ENCODE results near the gene PTPRU. TPM values are rescaled to one million over a fixed set of nuclear protein-coding genes. Genes with fewer than 3 reads are reported as not detected.

The PTPRU gene
- polyA plus RNA-seq, 1 of the 3 experiments (the other 2 are of a cell fraction): 3.5 TPM

GRCh38 chr1:29236712-29237128 is 398 bp downstream of the PTPRU start:
- H4K20me1 ChIP-seq (ENCODE audit: insufficient read depth): no peaks in the 10 kb centered on the region
- peak overlapping the region; percentile 100 for H3K4me2 ChIP-seq
- CTCF ChIA-PET: interaction anchor here (0.6 to 3.5 kb wide), 29 partner anchors 11 to 1477 kb away, joined by 3 to 20 read pairs (median 4); no protein-coding TSS in a partner anchor
- peaks cover 6% of the 10 kb centered on the region for H3K27me3 ChIP-seq (ENCODE audit: insufficient read depth)
- POLR2A ChIA-PET: interaction anchor here (0.6 kb wide), 1 partner anchor 235 kb away, joined by 3 read pairs; no protein-coding TSS in a partner anchor
- peaks cover 4 to 36% of the 10 kb centered on the region in 2 experiments; a peak in 2 of 4 replicates for H3K4me1 ChIP-seq (ENCODE audit: control insufficient read depth in 1 of 2, insufficient read depth in 2 of 2, low read depth in 1 of 2, low read length in 1 of 2)
- H3K36me3 ChIP-seq (replicated peaks in 1 of 2; ENCODE audit: control insufficient read depth in 1 of 2, insufficient read depth in 2 of 2, low read length in 1 of 2): no peaks in the 10 kb centered on the region
- 0% methylated on average over 18 of the region's 30 CpGs for WGBS (ENCODE audit: low lambda C conversion rate)
- H3K9me3 ChIP-seq: no peaks in the 10 kb centered on the region
- no peaks in the 10 kb centered on the region for H3K79me2 ChIP-seq (ENCODE audit: insufficient read depth)
- H3K27ac ChIP-seq (ENCODE audit: low read depth in 2 of 2, low read length in 1 of 2): peak overlapping the region in 1 of 2 experiments; percentile 13; a peak in 1 of 4 replicates
- H3K4me3 ChIP-seq (ENCODE audit: low read depth in 2 of 2, low read length in 1 of 2): peak overlapping the region; percentile 49 to 89
- H3K9ac ChIP-seq: peak overlapping the region; percentile 61
- H3K9me2 ChIP-seq: no peaks in the 10 kb centered on the region
- DNase-seq: no peak
- H2AFZ ChIP-seq (ENCODE audit: low read depth): peak overlapping the region; percentile 91
- TF ChIP-seq MXI1 (IDR thresholded peaks at IDR 0.05; ENCODE audit: low read depth, low read length): peak; percentile 24; the same call in 1 of the 2 replicates
- TF ChIP-seq NRF1 (IDR thresholded peaks at IDR 0.05; ENCODE audit: low read depth, low read length): no peak
- H3F3A ChIP-seq (replicated peaks; ENCODE audit: insufficient read depth): no peaks in the 10 kb centered on the region

DNA sequence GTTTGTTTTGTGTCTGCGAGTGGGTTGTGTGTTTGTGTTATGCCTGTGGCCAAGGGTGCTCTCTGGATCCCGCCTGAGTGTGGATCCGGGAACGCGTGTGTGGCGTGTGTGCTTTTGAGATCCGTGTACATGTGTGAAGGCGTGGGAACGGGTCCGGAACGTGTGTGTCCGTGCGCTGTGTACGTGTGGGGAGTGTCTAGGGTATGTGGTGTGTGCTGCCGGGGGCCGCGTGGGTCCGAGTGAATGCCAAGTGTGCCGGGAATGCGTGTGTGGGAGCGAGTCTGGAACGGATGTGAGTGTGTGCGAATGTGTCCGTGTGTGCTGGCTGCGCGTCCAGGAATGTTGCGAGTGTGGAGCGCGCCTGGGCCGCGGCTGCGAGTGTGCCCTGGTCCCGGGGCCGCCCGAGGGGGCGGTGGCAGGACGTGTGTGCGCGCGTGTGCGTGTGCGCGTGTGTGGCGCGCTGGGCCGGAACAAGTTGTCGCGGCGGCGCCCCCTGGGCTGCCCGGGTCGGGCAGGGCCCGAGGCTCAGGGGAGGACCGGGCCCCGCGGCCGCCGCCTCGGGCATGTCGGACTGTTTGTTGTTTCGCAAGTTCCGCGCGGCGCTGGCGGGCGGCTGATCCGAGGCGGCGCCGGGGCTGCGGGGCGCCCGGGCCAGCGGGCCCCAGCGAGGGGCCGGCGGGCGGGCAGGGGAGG is 953 bp downstream of the PTPRU start:
- H3K27ac ChIP-seq (ENCODE audit: low read depth in 2 of 2, low read length in 1 of 2): peak overlapping the region in 1 of 2 experiments; percentile 29; a peak in 2 of 4 replicates
- H3K4me2 ChIP-seq: peak overlapping the region; percentile 100
- H3K9me3 ChIP-seq: no peaks in the 10 kb centered on the region
- H3K27me3 ChIP-seq (ENCODE audit: insufficient read depth): peaks cover 6% of the 10 kb centered on the region
- no peaks in the 10 kb centered on the region for H3K9me2 ChIP-seq
- no peaks in the 10 kb centered on the region for H3K79me2 ChIP-seq (ENCODE audit: insufficient read depth)
- H3K4me1 ChIP-seq (ENCODE audit: control insufficient read depth in 1 of 2, insufficient read depth in 2 of 2, low read depth in 1 of 2, low read length in 1 of 2): peaks cover 4 to 36% of the 10 kb centered on the region in 2 experiments; a peak in 2 of 4 replicates
- WGBS (ENCODE audit: low lambda C conversion rate): 3% methylated on average over 23 of the region's 79 CpGs
- H3K9ac ChIP-seq: peak overlapping the region; percentile 61
- no peaks in the 10 kb centered on the region for H3F3A ChIP-seq (replicated peaks; ENCODE audit: insufficient read depth)
- DNase-seq: peak; percentile 79
- TF ChIP-seq MEF2A (IDR thresholded peaks at IDR 0.05; ENCODE audit: borderline replicate concordance, low read depth) (no peak), MXI1 (IDR thresholded peaks at IDR 0.05; ENCODE audit: low read depth, low read length) (peak; percentile 5; the same call in 1 of the 2 replicates)
- H3K4me3 ChIP-seq (ENCODE audit: low read depth in 2 of 2, low read length in 1 of 2): peak overlapping the region; percentile 49 to 89
- POLR2A ChIA-PET: no interaction called here
- CTCF ChIA-PET: interaction anchor here (0.6 to 3.5 kb wide), 25 partner anchors 10 to 1476 kb away, joined by 3 to 20 read pairs (median 4); no protein-coding TSS in a partner anchor
- H3K36me3 ChIP-seq (replicated peaks in 1 of 2; ENCODE audit: control insufficient read depth in 1 of 2, insufficient read depth in 2 of 2, low read length in 1 of 2): no peaks in the 10 kb centered on the region
- no peaks in the 10 kb centered on the region for H4K20me1 ChIP-seq (ENCODE audit: insufficient read depth)
- H2AFZ ChIP-seq (ENCODE audit: low read depth): peak overlapping the region; percentile 91

- Histone ChIP-seq H3K9me3 (no peaks in the 10 kb centered on the region), H3K4me2 (peak overlapping the region; percentile 45; the same call in 1 of the 2 replicates), H3K27me3 (ENCODE audit: insufficient read depth) (peaks cover 6% of the 10 kb centered on the region), H3K36me3 (replicated peaks in 1 of 2; ENCODE audit: control insufficient read depth in 1 of 2, insufficient read depth in 2 of 2, low read length in 1 of 2) (no peaks in the 10 kb centered on the region), H2AFZ (ENCODE audit: low read depth) (0 out of 2 replicates have a peak overlapping the region, but pooled peaks have one; percentile 24), H3F3A (replicated peaks; ENCODE audit: insufficient read depth) (no peaks in the 10 kb centered on the region), H3K9me2 (no peaks in the 10 kb centered on the region), H4K20me1 (ENCODE audit: insufficient read depth) (no peaks in the 10 kb centered on the region), H3K9ac (no peak overlapping the region), H3K79me2 (ENCODE audit: insufficient read depth) (no peaks in the 10 kb centered on the region), H3K27ac (ENCODE audit: low read depth in 2 of 2, low read length in 1 of 2) (peak overlapping the region in 1 of 2 experiments; percentile 29; a peak in 2 of 4 replicates), H3K4me1 (ENCODE audit: control insufficient read depth in 1 of 2, insufficient read depth in 2 of 2, low read depth in 1 of 2, low read length in 1 of 2) (peaks cover 4 to 36% of the 10 kb centered on the region in 2 experiments; a peak in 2 of 4 replicates), H3K4me3 (ENCODE audit: low read depth in 2 of 2, low read length in 1 of 2) (peak overlapping the region; percentile 39 to 49; a peak in 3 of 4 replicates)
- ChIA-PET CTCF (interaction anchor here (0.7 to 3.7 kb wide), 6 partner anchors 414 to 883 kb away, joined by 3 to 26 read pairs (median 5); no protein-coding TSS in a partner anchor), POLR2A (interaction anchor here (0.6 kb wide), 1 partner anchor 618 kb away, joined by 3 read pairs; no protein-coding TSS in a partner anchor)
- DNase-seq: peak; percentile 80
- 39% methylated on average over 42 of the region's 93 CpGs for WGBS (ENCODE audit: low lambda C conversion rate)
- TF ChIP-seq FOXM1 (IDR thresholded peaks at IDR 0.05; ENCODE audit: low read depth): no peak
- no peak for TF ChIP-seq GATA2 (CRISPR knock-in tag; IDR thresholded peaks at IDR 0.05)
- no peak for TF ChIP-seq RCOR1 (IDR thresholded peaks at IDR 0.05; ENCODE audit: low read length)
- TF ChIP-seq, protein P1, sequence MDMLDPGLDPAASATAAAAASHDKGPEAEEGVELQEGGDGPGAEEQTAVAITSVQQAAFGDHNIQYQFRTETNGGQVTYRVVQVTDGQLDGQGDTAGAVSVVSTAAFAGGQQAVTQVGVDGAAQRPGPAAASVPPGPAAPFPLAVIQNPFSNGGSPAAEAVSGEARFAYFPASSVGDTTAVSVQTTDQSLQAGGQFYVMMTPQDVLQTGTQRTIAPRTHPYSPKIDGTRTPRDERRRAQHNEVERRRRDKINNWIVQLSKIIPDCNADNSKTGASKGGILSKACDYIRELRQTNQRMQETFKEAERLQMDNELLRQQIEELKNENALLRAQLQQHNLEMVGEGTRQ (IDR thresholded peaks at IDR 0.05; ENCODE audit: borderline replicate concordance, low read depth, low read length): no peak
- TF ChIP-seq, protein P2, sequence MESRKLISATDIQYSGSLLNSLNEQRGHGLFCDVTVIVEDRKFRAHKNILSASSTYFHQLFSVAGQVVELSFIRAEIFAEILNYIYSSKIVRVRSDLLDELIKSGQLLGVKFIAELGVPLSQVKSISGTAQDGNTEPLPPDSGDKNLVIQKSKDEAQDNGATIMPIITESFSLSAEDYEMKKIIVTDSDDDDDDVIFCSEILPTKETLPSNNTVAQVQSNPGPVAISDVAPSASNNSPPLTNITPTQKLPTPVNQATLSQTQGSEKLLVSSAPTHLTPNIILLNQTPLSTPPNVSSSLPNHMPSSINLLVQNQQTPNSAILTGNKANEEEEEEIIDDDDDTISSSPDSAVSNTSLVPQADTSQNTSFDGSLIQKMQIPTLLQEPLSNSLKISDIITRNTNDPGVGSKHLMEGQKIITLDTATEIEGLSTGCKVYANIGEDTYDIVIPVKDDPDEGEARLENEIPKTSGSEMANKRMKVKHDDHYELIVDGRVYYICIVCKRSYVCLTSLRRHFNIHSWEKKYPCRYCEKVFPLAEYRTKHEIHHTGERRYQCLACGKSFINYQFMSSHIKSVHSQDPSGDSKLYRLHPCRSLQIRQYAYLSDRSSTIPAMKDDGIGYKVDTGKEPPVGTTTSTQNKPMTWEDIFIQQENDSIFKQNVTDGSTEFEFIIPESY (IDR thresholded peaks at IDR 0.05; ENCODE audit: borderline replicate concordance, low read depth): no peak
- no peak for TF ChIP-seq MEF2A (IDR thresholded peaks at IDR 0.05; ENCODE audit: borderline replicate concordance, low read depth)
- no peak for TF ChIP-seq JUND (IDR thresholded peaks at IDR 0.05)
- no peak for TF ChIP-seq TAF1 (IDR thresholded peaks at IDR 0.05; ENCODE audit: borderline replicate concordance, low read depth, low read length)
- no peak for TF ChIP-seq SMC3 (IDR thresholded peaks at IDR 0.05; ENCODE audit: low read depth, low read length)
- no peak for TF ChIP-seq MXI1 (IDR thresholded peaks at IDR 0.05; ENCODE audit: low read depth, low read length)
- no peak for TF ChIP-seq TCF12 (IDR thresholded peaks at IDR 0.05)
- TF ChIP-seq EP300 (IDR thresholded peaks at IDR 0.05; ENCODE audit: borderline replicate concordance in 1 of 2, low read depth in 1 of 2, low read length in 1 of 2): no peak
- TF ChIP-seq POLR2AphosphoS5 (IDR thresholded peaks at IDR 0.05; ENCODE audit: low read depth, low read length): no peak
- TF ChIP-seq, protein P3, sequence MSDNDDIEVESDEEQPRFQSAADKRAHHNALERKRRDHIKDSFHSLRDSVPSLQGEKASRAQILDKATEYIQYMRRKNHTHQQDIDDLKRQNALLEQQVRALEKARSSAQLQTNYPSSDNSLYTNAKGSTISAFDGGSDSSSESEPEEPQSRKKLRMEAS (IDR thresholded peaks at IDR 0.05; ENCODE audit: low read depth): no peak
Measured at GRCh38 chr1:29237852-29238619, 1.7 kb downstream of the PTPRU start.

Measured in SK-N-SH (cell line).